ENCODE results near the gene LIMS1. TPM values are rescaled to one million over a fixed set of nuclear protein-coding genes. Genes with fewer than 3 reads are reported as not detected.

Gene LIMS1
- total and polyA plus RNA-seq, 2 donors (not counting 1 experiment from before 2014, with no cell fraction given) = 14.0 to 22.1 TPM

- Histone ChIP-seq H3K4me2 (replicated peaks; ENCODE audit: low read depth, low read length, poor library complexity, severe bottlenecking) (no peak overlapping the region), H3K4me1 (ENCODE audit: control insufficient read depth in 2 of 2, insufficient read depth in 2 of 2, low read length in 2 of 2) (no peaks in the 10 kb centered on the region), H3K79me2 (ENCODE audit: control insufficient read depth, insufficient read depth, low read length) (peaks cover 52% of the 10 kb centered on the region), H3K27me3 (replicated peaks in 1 of 4; ENCODE audit: control extremely low read depth in 1 of 4, control insufficient read depth in 3 of 4, insufficient read depth in 4 of 4, low read length in 3 of 4) (no peaks in the 10 kb centered on the region), H3K9ac (ENCODE audit: low read length) (no peak overlapping the region), H4K20me1 (ENCODE audit: control insufficient read depth, insufficient read depth, low read length, poor library complexity, severe bottlenecking) (no peaks in the 10 kb centered on the region), H3K4me3 (ENCODE audit: control extremely low read depth in 1 of 5, extremely low read depth in 1 of 5, insufficient read depth in 1 of 5, low read depth in 2 of 5, low read length in 4 of 5) (no peak overlapping the region), H2AFZ (ENCODE audit: insufficient read depth, low read depth, low read length, poor library complexity, severe bottlenecking) (no peak overlapping the region), H3K27ac (ENCODE audit: low read length in 2 of 2) (no peak overlapping the region), H3K36me3 (replicated peaks in 1 of 2; ENCODE audit: control extremely low read depth in 1 of 2, control insufficient read depth in 1 of 2, extremely low read depth in 1 of 2, insufficient read depth in 2 of 2, low read length in 1 of 2) (no peaks in the 10 kb centered on the region), H3K9me3 (ENCODE audit: control extremely low read depth in 1 of 3, control insufficient read depth in 2 of 3, insufficient read depth in 1 of 3, low read length in 2 of 3) (peaks cover 0 to 9% (median 0%) of the 10 kb centered on the region in 3 donors)
- CTCF ChIA-PET = no interaction called here
- 100% methylated on average over 1 of the region's 2 CpGs for WGBS (ENCODE audit: insufficient coverage)
- no peak overlapping the region for H3K4me3 Mint-ChIP-seq
- H3K27me3 Mint-ChIP-seq = no peaks in the 10 kb centered on the region
- H3K27ac Mint-ChIP-seq = no peak overlapping the region
- POLR2A ChIA-PET = no interaction called here
- no peak for TF ChIP-seq CTCF (IDR thresholded peaks at IDR 0.05)
- TF ChIP-seq EZH2 (IDR thresholded peaks at IDR 0.05; ENCODE audit: borderline replicate concordance, insufficient read depth, low read depth, low read length, poor library complexity, severe bottlenecking) = no peak
- peaks cover 7% of the 10 kb centered on the region for H3K4me1 Mint-ChIP-seq
- no peak for DNase-seq
- no peak for ATAC-seq (ENCODE audit: low read depth)
- no peaks in the 10 kb centered on the region for H3K9me3 Mint-ChIP-seq (ENCODE audit: insufficient read depth)
- intact Hi-C loops (cut with micrococcal nuclease) = no loop called here
Observed at GRCh38 chr2:108552566-108552965, 18.3 kb downstream of the LIMS1 start.

- DNase-seq = no peak
- Histone ChIP-seq H3K9me3 (ENCODE audit: control extremely low read depth in 1 of 3, control insufficient read depth in 2 of 3, insufficient read depth in 1 of 3, low read length in 2 of 3) (peaks cover 0 to 9% (median 0%) of the 10 kb centered on the region in 3 donors), H4K20me1 (ENCODE audit: control insufficient read depth, insufficient read depth, low read length, poor library complexity, severe bottlenecking) (no peaks in the 10 kb centered on the region), H3K9ac (ENCODE audit: low read length) (no peak overlapping the region), H3K27me3 (replicated peaks in 1 of 4; ENCODE audit: control extremely low read depth in 1 of 4, control insufficient read depth in 3 of 4, insufficient read depth in 4 of 4, low read length in 3 of 4) (no peaks in the 10 kb centered on the region), H3K27ac (ENCODE audit: low read length in 2 of 2) (no peak overlapping the region), H3K36me3 (replicated peaks in 1 of 2; ENCODE audit: control extremely low read depth in 1 of 2, control insufficient read depth in 1 of 2, extremely low read depth in 1 of 2, insufficient read depth in 2 of 2, low read length in 1 of 2) (no peaks in the 10 kb centered on the region), H3K79me2 (ENCODE audit: control insufficient read depth, insufficient read depth, low read length) (peaks cover 59% of the 10 kb centered on the region), H2AFZ (ENCODE audit: insufficient read depth, low read depth, low read length, poor library complexity, severe bottlenecking) (no peak overlapping the region), H3K4me3 (ENCODE audit: control extremely low read depth in 1 of 5, extremely low read depth in 1 of 5, insufficient read depth in 1 of 5, low read depth in 2 of 5, low read length in 4 of 5) (no peak overlapping the region), H3K4me2 (replicated peaks; ENCODE audit: low read depth, low read length, poor library complexity, severe bottlenecking) (no peak overlapping the region), H3K4me1 (ENCODE audit: control insufficient read depth in 2 of 2, insufficient read depth in 2 of 2, low read length in 2 of 2) (no peaks in the 10 kb centered on the region)
- no peak overlapping the region for H3K27ac Mint-ChIP-seq
- ChIA-PET CTCF (no interaction called here), POLR2A (no interaction called here)
- no peak overlapping the region for H3K4me3 Mint-ChIP-seq
- intact Hi-C loops (cut with micrococcal nuclease) = no loop called here
- 85% methylated on average over 4 of the region's 7 CpGs for WGBS (ENCODE audit: insufficient coverage)
- peaks cover 7% of the 10 kb centered on the region for H3K4me1 Mint-ChIP-seq
- ATAC-seq (ENCODE audit: low read depth) = no peak
- no peaks in the 10 kb centered on the region for H3K9me3 Mint-ChIP-seq (ENCODE audit: insufficient read depth)
- TF ChIP-seq EZH2 (IDR thresholded peaks at IDR 0.05; ENCODE audit: borderline replicate concordance, insufficient read depth, low read depth, low read length, poor library complexity, severe bottlenecking) (no peak), CTCF (IDR thresholded peaks at IDR 0.05) (no peak)
- no peaks in the 10 kb centered on the region for H3K27me3 Mint-ChIP-seq
Observed at GRCh38 chr2:108553209-108553919, 19.1 kb downstream of the LIMS1 start.

Data from B cell (primary cell).